NAMALWA (cell line): ENCODE results near the gene LRIG1.

ENCODE experiments used
- DNase-seq: peaks from one replicate; pipeline ENCODE4 v3.0.0-alpha.2; 2015; ENCODE audit warnings: low spot score

The LRIG1 gene

DNA sequence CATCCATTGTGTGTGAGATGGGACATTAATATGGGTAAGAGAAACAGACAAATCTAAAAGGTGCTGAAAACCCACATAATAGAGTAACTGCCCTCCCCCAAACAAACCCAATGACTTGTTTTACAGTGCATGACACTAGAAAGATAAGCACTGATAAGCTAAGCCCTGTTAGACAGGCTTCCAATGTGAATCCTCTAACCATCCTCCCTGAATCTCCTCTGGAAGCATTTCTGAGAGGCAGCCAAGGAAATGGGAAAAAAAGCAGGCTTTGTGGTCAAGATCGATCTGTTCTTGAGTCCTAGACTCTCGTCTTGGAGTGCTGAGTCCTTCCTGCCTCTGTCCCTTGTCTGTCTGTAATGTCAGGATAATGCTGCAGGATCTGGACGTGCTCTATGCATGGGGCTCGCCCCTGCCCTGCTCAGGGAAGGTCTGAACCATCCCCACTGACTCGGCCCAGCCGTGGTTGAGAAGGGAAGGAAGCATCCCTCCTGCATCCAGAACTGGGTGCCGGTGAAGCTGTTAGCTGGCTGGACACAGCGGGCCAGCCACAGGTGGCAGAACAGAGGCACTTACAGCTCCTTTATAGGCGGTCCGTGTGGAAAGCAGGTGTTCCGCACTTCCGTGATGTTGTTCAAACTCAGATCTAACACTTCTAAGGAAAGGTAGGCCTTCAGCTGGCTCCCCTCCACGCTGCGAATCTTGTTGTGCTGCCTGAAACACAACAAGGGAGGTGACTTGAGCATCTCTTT, 84.1 kb downstream of the LRIG1 start:
- DNase-seq, result no peak

DNA sequence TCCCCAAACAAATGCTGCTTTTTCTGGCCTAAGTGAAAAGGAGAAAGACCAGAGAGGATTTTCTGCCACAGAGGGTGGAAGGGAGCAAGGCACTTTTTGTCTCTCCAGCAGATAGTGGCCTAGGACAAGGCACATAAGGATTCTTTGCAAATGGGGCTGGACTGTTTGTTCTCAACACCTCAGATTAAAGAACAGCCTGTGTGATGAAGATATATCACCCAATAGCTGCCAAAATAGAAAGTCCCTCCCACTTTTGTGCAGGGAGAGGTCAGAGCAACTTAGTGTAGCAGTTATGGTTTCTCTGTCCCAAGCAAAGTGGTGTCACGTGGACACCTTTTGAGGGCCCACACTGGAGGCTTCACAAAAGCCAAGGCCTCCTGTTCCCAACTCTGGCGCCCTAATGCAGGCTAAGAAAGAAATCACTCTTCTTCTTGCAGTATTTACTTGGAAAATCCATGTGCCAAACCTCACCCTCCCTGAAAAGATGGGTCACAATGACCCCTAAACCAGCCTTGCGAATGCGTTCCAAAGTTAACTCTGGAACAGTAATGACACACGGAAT, 84.9 kb downstream of the LRIG1 start:
- DNase-seq, result no peak

DNA sequence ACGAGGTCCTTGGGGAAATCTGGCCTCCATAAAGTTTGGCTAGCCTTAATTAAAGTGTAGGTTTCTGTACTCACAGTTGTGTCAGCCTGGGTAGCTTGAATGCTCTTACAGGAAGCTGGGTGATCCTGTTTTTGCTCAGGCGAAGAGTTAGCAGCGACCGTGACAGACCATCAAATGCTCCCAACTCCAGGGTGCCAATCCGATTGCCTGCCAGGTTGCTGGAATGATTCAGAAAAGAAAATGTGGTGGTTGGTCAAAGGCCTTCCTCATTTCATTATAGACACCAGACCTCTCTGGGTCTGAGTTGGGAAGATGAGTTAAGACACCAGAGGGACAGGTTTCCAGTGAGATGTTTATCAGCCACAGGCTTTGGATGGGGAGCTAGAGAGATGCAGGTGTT, 86.0 kb downstream of the LRIG1 start:
- no peak for DNase-seq

DNA sequence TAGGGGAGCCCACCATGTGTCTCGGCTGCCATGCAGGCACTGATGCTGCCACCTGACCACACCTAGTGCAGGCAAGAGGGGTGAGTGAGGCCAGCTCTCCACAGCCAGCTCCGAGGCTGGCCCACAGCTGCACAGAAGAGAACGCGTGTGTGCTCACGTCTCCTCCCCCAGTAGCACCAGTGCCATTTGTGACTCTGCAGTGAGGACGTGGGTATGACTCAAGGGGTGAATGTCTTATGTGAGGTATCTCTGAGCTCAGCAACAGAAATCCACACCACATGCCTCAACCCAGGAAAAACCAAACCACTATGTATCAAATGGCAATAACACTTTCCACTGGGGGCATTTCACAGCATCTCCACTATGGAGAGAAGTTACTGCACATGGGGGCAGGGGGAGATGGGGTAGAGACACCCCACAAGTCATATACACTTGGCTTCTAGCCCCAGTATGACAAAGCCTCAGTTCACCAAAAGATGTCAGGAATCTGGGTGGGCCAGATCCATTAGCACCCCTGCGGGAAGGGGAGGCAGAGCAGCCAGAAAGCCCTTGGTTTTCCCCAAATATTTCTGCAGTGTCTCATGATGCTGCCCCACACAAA, 87.6 kb downstream of the LRIG1 start:
- no peak for DNase-seq

DNA sequence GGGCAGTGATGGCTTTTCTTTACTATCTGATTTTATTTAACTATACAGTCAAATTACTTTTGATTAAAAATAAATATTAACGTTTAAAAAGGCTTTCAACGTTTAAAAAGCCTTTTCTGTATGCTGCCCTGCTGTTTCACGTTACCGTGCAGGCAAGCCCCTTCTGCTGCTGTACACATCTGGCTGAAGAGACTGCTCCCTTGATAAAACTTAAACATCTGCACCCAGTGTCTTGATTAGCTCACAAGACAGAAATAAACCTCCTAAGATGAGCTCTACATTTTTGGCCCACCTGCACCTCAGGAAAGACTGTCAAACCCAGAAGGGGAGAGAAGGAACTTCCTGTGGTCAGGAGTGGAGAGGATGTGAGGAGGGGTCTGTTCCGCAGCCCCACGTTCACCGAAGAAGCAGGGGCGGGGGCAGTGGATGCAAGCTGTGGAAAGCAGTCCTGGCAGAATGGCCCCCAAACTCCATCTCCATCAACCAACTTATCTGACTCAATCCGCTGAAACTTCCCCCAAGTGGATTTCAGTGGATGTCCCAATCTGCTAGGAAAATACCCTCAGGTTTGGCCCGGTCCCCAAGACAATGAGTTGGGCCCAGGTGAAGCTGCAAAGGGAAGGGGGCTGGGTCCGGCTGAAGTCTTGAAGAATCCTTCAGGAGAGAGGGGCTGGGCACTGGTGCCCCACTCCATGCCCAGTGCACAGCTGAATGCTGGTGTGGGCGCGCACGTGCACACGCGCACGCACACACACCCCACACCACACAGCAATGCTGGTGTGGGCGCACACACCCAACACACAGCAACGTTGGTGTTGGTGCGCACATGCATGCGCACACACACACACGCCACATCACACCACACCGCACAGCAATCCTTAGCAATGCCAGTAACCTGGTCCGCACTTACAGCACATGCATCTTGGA, 88.6 kb downstream of the LRIG1 start:
- peak; percentile 4 for DNase-seq

DNA sequence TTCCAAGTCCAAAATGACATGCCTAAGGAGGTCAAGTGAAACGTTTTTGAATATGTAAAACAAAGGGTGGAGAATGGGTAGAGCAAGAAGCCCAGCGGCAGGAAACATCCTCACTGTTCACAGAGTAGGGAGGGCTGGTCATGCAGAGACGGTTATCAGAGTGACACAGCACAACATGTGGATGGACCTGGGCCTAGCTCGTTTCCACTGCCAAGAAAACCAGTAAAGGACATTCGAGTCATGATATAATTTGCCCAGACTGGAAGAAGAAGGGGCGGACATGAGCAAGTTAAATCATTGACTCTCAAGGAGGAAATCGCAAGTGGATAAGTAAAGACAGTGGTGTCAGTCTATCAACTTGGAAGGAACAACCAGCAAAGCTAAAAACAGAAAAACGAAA, 89.3 kb downstream of the LRIG1 start:
- DNase-seq, result no peak

DNA sequence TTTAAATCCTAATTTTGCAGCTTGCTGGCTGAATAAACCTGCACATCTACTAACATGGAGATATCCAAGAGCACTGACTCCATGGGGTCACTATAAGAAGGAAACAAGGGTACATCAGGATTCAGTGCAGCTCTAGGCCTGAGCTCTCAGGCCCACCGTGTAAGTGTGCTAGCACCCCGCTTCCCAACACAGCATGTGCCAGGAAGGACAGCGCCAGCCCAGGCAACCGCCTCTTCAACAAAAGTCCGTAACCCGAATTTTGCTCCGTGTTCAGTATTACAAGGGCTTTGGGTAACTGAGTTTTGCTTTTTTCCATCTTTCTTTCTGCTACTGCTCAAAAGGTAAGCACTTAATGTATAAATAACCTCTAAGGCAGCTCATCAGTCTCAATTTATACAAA, 89.8 kb downstream of the LRIG1 start:
- DNase-seq, result no peak

DNA sequence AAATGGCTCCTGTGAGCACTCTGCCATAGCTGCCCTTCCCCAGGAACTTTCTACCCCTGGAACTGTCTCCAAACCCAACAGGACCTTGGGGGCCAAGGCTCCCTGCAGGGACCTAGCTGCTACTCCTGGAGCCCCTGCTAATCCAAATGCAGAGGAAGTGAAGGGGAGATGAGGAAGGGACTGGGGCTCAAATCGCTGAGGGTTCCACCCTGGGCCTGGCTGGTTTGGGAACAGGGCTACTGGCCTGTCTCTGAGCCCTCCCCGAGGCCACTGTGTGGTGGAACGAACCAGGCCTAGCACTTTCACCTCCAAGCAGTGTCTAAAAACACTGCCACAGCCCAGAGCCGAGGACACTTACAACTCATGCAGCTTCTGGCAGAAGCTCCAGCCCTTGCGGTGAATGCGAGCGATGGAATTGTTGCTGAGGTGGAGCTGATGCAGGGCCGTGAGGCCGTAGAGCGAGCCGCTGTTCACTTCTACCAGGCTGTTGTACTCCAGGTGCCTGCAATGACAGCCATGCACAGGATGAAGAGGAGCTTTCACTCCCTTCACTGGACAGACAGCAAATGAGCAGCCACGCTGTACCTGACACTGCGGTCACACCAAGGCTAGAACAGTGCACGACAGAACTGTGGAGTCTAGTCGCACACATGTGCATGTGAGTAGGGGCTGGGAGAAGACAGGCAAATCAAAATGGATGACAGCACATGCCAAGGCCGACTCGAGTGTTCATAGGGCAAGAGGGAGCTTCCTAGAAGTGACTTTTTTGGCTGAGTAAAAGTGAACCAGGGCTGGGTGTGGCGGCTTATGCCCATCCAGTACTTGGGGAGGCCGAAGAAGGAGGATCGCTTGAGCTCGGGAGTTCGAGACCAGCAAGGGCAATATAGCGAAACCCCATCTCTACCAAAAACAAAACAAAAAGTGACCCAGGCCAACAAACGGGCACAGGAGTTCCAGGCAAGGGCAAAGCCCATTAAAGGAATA, 90.8 kb downstream of the LRIG1 start:
- DNase-seq, result no peak

DNA sequence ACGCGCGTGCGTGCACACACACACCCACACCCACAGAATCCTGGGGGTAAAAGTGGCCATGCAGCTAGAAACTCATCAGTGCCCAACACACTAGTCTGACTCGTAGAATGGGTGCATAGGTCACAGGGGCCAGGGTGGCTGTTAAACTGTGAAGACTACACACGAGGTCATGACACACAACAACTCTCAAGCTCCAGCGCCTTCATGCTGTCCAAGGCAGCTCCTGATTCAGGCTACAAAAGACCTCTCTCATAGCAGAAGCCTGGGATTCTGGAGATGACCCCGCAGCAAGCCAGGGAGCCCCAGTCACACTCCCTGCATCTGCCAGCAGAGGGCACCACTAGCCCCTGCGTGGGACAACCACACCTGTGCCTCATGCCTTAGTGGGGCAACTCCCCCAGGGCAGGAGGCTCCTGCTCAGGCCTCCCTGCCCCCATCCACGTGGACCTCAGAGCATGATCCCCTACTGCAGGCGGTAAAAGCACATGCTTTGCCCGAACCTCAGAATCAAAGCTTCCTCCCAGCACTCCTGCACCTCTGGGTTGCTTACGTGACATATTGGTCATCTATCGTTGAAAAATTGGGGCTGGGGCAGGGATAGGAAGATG, 93.1 kb downstream of the LRIG1 start:
- peak; percentile 59 for DNase-seq

DNA sequence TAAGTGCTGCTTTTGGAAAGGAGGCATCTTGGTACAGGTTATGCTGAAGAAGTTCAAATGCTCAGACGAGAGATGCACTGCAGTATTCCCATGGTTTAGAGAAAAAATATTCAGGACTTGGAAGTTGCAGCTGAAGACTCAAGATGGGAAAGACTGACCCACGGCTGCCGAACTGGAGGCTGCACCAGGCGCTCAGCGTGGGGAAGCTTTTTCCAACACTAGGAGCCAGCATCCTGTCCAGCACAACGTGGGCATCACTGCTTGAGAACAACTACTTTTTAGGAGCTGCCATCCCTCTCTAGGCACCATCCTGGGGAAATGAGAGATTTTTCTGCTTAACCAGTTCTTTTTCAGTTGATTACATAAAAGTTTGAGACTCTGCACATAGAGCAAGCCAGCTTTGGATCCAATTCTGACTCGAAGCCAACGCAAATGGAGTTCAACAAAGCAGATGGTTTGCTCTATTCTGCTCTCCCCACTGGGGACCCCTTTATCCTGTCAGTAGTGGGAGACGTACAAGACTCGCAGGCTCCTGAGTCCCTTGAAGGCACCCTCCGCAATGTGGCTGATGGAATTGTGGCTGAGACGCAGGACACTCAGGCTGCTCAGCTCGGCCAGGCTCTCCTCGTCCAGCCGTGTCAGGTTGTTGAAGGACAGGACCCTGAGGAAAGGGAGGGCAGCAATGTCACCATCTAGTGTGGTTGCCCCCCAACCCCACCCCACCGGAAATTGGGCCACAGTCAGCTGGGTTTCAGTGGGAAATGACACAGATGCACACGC, 93.8 kb downstream of the LRIG1 start:
- DNase-seq, result no peak

DNA sequence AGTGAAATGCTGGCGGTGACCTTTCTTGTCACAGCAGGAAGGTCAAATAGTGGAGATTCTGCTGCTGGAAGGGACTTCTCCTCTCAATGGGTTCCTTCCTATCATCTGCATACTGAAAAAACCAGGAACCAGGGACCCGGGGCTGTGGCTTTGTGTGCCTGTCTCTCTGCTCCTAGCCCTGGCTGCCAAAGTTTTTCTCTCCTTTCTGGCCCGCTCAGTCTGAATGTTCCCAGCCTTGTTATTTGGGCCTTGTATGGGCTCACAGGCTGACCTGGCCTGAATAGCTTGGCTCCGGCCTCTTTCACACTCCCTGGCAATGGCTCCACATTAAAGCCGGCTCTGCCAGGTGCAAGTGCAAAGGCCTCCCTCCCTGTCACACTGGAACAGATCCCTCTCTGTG, 94.7 kb downstream of the LRIG1 start:
- no peak for DNase-seq

DNA sequence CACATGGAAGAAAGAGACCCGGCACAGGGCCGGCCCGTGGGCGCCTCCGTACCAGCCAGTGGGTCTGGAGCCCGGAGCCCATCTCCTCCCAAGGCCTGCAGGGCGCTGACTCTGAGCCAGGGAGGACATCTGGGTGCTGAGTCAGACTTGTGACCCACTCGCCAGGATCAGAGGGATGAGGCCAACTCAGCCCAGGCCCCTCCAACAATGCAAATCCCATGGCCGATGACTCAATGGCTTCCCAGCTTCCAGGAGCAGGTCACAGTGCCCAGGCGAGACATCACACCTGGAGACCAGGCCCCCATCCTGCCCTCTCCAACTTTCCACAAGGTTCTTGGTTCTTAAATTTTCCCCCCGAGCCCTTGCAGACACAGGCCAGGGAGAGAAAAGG, 95.1 kb downstream of the LRIG1 start:
- DNase-seq, result no peak

DNA sequence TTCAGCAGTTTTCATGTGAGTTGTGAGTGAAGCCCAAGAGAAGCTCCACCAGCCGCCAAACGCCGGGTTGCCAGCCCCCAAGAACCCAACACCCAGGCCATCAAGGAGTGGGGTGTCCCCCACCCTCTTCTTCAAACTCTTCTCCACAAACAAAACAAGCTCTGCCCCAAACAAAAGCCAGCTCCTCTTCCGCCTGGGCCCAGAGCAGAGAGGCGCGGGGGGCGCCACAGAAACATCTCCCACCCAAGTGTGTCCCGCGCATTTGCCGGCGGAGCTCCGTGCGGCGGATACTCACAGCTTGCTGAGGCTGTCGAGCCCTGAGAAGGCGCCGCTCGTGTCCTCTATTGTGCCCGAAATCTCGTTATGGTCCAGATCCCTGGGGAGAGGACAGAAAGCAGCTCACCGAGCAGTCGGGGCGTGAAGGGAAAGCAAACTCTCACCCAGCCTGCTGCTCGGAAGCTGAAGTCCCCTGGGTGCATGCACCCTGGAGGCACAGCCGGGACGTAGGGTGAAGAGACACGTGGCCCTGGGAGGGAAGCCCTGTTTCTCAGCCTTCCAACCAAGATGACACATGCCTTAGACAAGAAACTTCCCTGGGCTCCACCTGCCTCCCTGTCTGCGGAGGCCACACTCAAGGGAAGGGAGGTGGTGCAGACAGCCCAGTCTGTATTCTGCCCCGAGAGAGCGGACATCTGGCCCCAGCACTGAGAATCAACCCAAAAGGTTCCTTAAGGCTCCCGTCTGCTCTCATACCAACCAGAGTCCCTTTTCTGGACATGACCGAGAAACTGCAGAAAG, 95.7 kb downstream of the LRIG1 start:
- no peak for DNase-seq

DNA sequence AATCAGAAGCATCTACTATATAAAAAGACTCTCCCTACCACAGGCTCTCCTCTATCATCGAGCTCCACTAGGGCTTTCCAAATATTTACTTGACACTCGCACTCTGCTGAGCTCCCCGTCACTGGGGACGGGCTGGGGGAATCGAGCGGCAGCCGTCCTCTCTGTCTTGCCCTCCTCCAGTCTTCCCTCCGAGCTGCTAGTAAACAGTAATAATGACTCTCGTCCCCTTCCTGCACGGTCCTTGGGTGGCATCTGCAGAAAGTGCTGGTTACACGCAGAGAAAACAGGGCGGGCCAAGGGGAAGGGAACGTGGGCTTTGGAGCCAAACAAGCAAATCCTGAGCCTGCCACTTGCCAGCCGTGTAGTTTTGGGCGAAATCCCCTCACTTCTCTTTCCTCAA, 96.6 kb downstream of the LRIG1 start:
- no peak for DNase-seq

DNA sequence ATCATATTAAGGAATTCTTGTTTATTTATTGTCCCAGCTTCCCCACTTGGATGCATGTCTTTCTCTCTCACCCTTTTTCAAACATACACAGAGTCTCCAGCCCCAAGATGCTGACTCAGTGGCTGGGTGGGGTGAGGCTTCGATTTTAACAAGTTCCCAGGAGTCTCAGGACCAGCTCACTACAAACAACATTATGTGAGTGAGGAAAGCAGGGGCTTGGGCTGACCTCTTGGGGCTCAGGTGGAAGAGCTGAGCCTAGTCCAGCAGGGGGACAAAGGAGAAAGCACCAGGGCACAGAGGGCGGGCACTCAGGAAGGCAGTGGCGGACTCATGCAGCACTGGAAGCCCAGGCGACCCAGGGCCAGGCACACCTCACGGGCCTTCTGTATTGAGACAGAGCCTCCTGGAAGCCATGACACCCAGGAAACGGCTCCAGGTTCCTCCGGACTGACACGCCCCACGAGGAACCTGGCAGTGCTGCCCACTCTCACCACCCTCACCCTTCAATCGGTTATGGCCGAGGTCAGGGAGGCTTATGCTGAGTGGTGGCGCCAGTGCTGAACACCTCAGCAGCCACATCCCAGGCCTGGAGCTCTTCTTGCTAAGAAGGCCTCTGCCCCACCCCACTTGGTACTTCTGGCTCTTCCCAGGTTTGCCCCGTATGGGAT, 97.4 kb downstream of the LRIG1 start:
- DNase-seq, result no peak

DNA sequence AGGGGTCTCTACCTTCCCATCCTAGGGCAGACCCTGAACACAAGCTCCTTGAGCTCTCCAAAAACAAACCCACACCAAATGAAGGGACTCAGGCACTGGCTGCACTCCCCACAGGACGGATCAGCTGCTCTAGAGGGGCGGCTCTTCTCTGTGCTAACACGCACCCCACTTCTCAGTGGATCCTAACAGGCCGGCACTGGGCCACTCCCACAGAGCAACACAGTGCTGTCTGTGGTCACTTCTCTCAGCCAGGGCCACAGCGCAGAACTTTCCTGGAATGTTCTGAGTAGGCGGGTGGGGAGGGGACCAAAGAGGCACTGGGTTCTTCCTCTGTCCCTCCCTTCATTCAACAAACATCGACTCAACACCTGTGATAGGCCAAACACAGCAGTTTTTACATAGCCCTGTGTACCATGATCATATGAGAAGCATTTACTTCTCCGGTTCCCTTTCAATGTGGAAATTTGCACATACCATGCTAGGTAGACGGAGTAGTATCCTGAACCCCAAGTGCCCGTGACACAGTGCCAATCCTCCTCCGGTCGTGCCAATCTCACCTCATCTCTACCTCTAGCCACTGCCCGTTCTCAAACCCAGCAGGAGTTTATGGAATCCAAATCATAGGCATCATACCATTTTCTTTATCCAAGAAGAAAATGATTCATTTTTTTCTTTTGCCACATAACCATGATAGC, 98.1 kb downstream of the LRIG1 start:
- no peak for DNase-seq

DNA sequence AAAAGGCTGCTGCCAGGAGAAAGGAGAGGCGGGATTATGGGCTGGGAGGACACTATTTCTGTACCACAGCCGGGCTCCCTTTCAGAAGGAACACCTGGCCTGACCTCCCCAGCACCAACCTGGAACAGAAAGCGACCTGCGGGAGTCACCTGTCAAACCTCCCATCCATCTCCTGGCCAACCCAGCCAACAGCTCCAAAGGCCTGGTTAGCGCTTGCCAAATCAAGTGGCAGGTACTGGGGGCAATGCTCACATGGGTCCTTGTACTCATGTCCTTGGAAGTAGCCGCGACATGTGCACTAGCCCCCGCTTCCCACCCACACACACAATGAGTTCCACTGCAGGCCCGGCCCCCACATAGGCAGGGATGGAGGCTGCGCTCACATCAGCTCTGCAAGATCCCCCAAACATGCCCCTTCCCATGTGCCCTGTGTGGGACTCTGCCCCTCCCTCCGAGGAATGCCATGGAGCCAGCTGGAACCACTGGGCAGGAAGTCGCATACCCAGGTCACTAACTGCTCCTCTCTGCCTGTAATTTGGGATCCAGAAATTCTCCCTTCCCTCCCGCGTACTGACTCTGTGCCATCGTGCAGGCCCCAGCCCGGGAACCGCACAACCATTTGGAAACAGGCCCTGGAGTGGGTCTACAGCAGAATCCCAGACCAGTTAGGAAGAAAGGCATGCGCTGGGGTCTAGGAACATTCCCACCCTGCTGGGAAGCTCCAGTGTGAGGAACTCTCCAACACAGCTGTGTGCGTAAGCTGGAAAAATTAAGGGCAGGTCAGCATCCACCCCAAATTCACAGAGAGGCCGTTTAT, 98.9 kb downstream of the LRIG1 start:
- DNase-seq, result no peak
